K562 (cell line): ENCODE results near the gene DYNC2H1. TPM values are rescaled to one million over a fixed set of nuclear protein-coding genes. Genes with fewer than 3 reads are reported as not detected.

Experiments used
- ATAC-seq: fragments of 200-7000 bp; cut with Tn5 transposase; 3 replicates; pipeline ENCODE4 v1.9.1; 2020; ENCODE audit warnings: moderate library complexity
- BruUV-seq: library from RNA; stranded (reverse); fragments of 400-500 nt; replicated peaks from 2 replicates; lab custom pipeline; 2021; lab: Mats Ljungman, UMichigan
- CTCF ChIA-PET: fragments of 300-600 bp; formaldehyde crosslinking; extraction: SDS; loops from one replicate; lab custom pipeline; 2021; ENCODE audit warnings: low intra/inter-chr PET ratio; lab: Yijun Ruan, JAX
- POLR2A ChIA-PET: fragments of 300-600, 350-650 bp; sonication (Branson Sonifier 250); formaldehyde crosslinking; extraction: SDS; loops from one replicate; lab custom pipeline; 2021; ENCODE audit warnings: antibody characterized with exemption, inconsistent platforms; lab: Yijun Ruan, JAX
- DNase-seq, 4 experiments: peaks; one replicate each; pipeline versions ENCODE4 v3.0.0 to v3.0.0-alpha.2; 2011 to 2018; ENCODE audit warnings: low spot score in 3 of 4, mixed read lengths in 3 of 4; ENCODE audit errors: extremely low read depth in 1 of 4
- FAIRE-seq: peaks from 2 replicates; lab custom pipeline; 2011; peaks lifted over from hg19 to GRCh38; lab: Jason Lieb, UNC
- H2AFZ ChIP-seq: 2 replicates; pipeline ENCODE4 v1.6.0; 2011; ENCODE audit warnings: low read depth, low read length, control low read depth, inconsistent platforms
- H3K27ac ChIP-seq: fragments of 200-600 bp; 3 replicates; pipeline ENCODE4 v1.8.0; 2011; ENCODE audit warnings: low read depth, mild to moderate bottlenecking, control low read depth, inconsistent platforms, low read length, moderate library complexity, mixed read lengths; ENCODE audit errors: extremely low read depth
- H3K27me3 ChIP-seq, 2 experiments: fragments of 300-600 bp in 1 of 2; 2 replicates in 1 of 2; 3 replicates in 1 of 2; pipeline versions ENCODE4 v1.6.0 to v1.8.0; 2011; ENCODE audit warnings: inconsistent platforms in 2 of 2, low read length in 2 of 2, mild to moderate bottlenecking in 1 of 2, mixed read lengths in 1 of 2, moderate library complexity in 1 of 2; ENCODE audit not compliant: control insufficient read depth in 2 of 2, insufficient read depth in 2 of 2
- H3K36me3 ChIP-seq: fragments of 300-600 bp; 3 replicates; pipeline ENCODE4 v1.8.0; 2011; ENCODE audit warnings: mild to moderate bottlenecking, low read length, inconsistent platforms; ENCODE audit not compliant: control insufficient read depth, insufficient read depth
- H3K4me1 ChIP-seq, 2 experiments: fragments of 200-600 bp in 1 of 2; replicated peaks in 1 of 2; 2 replicates in 1 of 2; 3 replicates in 1 of 2; pipeline versions ENCODE4 v1.5.1 to v1.8.0; 2011; ENCODE audit warnings: inconsistent platforms in 2 of 2, low read length in 2 of 2, mild to moderate bottlenecking in 1 of 2, mixed read lengths in 1 of 2, moderate library complexity in 1 of 2; ENCODE audit not compliant: control insufficient read depth in 2 of 2, insufficient read depth in 2 of 2
- H3K4me2 ChIP-seq: 2 replicates; pipeline ENCODE4 v1.6.1; 2011; ENCODE audit warnings: low read length, control low read depth, inconsistent platforms, mixed read lengths; ENCODE audit not compliant: insufficient read depth
- H3K4me3 ChIP-seq: fragments of 200-600 bp; sonication (generic), shearing (Covaris generic); 2 replicates; pipeline ENCODE4 v1.5.1; 2016; ENCODE audit warnings: control low read depth, inconsistent platforms
- H3K79me2 ChIP-seq: fragments of 200-600 bp; 3 replicates; pipeline ENCODE4 v1.8.0; 2011; ENCODE audit warnings: low read length, inconsistent platforms; ENCODE audit not compliant: control insufficient read depth, insufficient read depth
- H3K9ac ChIP-seq, 2 experiments: 2 replicates each; pipeline versions ENCODE4 v1.6.0 to v1.6.1; 2011; ENCODE audit warnings: low read depth in 2 of 2, low read length in 2 of 2, control low read depth in 1 of 2, inconsistent platforms in 1 of 2, mild to moderate bottlenecking in 1 of 2, mixed read lengths in 1 of 2; ENCODE audit not compliant: insufficient read depth in 1 of 2
- H3K9me1 ChIP-seq: one replicate; pipeline ENCODE4 v1.6.0; 2011; ENCODE audit warnings: inconsistent platforms, mild to moderate bottlenecking, low read length, moderate library complexity; ENCODE audit not compliant: control insufficient read depth, insufficient read depth
- H3K9me3 ChIP-seq: replicated peaks from 2 replicates; pipeline ENCODE4 v1.5.1; 2011; ENCODE audit warnings: low read depth, low read length, inconsistent platforms; ENCODE audit not compliant: control insufficient read depth, insufficient read depth
- H4K20me1 ChIP-seq: replicated peaks from 2 replicates; pipeline ENCODE4 v1.6.1; 2011; ENCODE audit warnings: low read length, inconsistent platforms, mixed read lengths; ENCODE audit not compliant: control insufficient read depth, insufficient read depth
- HMBOX1 ChIP-seq: sonication (generic); IDR thresholded peaks from 2 replicates; pipeline ENCODE4 v1.6.1; 2016
- NR2F6 ChIP-seq: fragments of 450-650 bp; formaldehyde crosslinking; IDR thresholded peaks from 2 replicates; pipeline ENCODE4 v1.4.0; 2020; ENCODE audit warnings: mild to moderate bottlenecking
- SIN3B ChIP-seq: fragments of 450-650 bp; IDR thresholded peaks from 2 replicates; pipeline ENCODE4 v1.6.1; 2017; ENCODE audit warnings: low read depth, mild to moderate bottlenecking, moderate library complexity
- TAF9B ChIP-seq: fragments of 450-650 bp; IDR thresholded peaks from 2 replicates; pipeline ENCODE4 v1.6.1; 2018; ENCODE audit warnings: mild to moderate bottlenecking; ENCODE audit not compliant: partially characterized antibody
- ZNF764 ChIP-seq: fragments of 250-450 bp; sonication (Bioruptor Pico); IDR thresholded peaks from 2 replicates; pipeline ENCODE4 v1.4.0; 2020; ENCODE audit warnings: low read depth, mild to moderate bottlenecking, moderate library complexity
- WGBS: fragments of 100-300 bp; shearing (Covaris generic); methylation state at CpG from one replicate; pipeline ENCODE4 v1.1.6; 2016; ENCODE audit warnings: low coverage, mixed read lengths; ENCODE audit not compliant: insufficient coverage; ENCODE audit errors: missing lambda C conversion rate; 5-methylcytosine and 5-hydroxymethylcytosine counted together
- in situ Hi-C: fragments of 300-500 bp; cut with MboI; formaldehyde crosslinking; loops from 4 replicates; pipeline ENCODE4 v1.15.0; 2018; ENCODE audit warnings: inconsistent platforms, mixed read lengths
- intact Hi-C: fragments of 100-400 bp; cut with micrococcal nuclease; formaldehyde crosslinking; loops from 2 replicates; pipeline ENCODE4 v1.14.2; 2022
- polyA plus RNA-seq, 8 experiments: library from polyadenylated mRNA; depleted of rRNA in 4 of 8; stranded (reverse) in 5 of 8; unstranded in 3 of 8; fragments of >200 nt; fragmentation: Nextera tagmentation in 2 of 8; fragmentation: Illumina TruSeq in 1 of 8; extraction: Ambion mirVana in 2 of 8; extraction: Trizol in 1 of 8; gene quantifications; 2 replicates each; pipeline versions ENCODE4 v1.2.1 to v1.2.3, GENCODE V29; 2011 to 2014; ENCODE audit warnings: inconsistent platforms in 1 of 8, missing spikeins in 1 of 8
- total RNA-seq, 7 experiments: library from RNA; depleted of rRNA in 6 of 7; stranded (reverse); fragments of >200 nt in 6 of 7; fragmentation: Illumina TruSeq in 2 of 7; extraction: Trizol in 2 of 7; gene quantifications; 2 replicates each; pipeline versions ENCODE4 v1.2.1 to v1.2.3, GENCODE V29; 2011 to 2021; ENCODE audit warnings: low replicate concordance in 1 of 7
- TF ChIP-seq, protein P1 (sequence below): sonication (generic); formaldehyde crosslinking; IDR thresholded peaks from 2 replicates; pipeline ENCODE4 v1.8.1; 2023; ENCODE audit warnings: mild to moderate bottlenecking, missing genetic modification reagents
- TF ChIP-seq, protein P2 (sequence below): fragments of 250-450 bp; sonication (Bioruptor Pico); IDR thresholded peaks from 2 replicates; pipeline ENCODE4 v1.4.0; 2020; ENCODE audit warnings: mild to moderate bottlenecking, moderate library complexity
- TF ChIP-seq, protein P3 (sequence below): sonication (generic); formaldehyde crosslinking; IDR thresholded peaks from 2 replicates; pipeline ENCODE4 v1.8.1; 2023; ENCODE audit warnings: mild to moderate bottlenecking, missing genetic modification reagents

Gene DYNC2H1
- total and polyA plus RNA-seq, 9 of the 15 experiments (the other 6 are each of a cell fraction or from before 2014, with no cell fraction given) = 0.08 to 0.64 (median 0.20) TPM

- ChIA-PET POLR2A (no interaction called here), CTCF (no interaction called here)
- H3K27ac ChIP-seq = no peak overlapping the region
- no peak overlapping the region for H2AFZ ChIP-seq
- no peaks in the 10 kb centered on the region for H3K79me2 ChIP-seq
- intact Hi-C loops = no loop called here
- in situ Hi-C loops = no loop called here
- H3K9me3 ChIP-seq = no peaks in the 10 kb centered on the region
- no TSS peak for BruUV-seq
- ATAC-seq = no peak
- no peaks in the 10 kb centered on the region for H3K9me1 ChIP-seq
- no peak for DNase-seq
- WGBS = 0% methylated on average over 1 of the region's 1 CpG
- no peaks in the 10 kb centered on the region for H3K4me1 ChIP-seq
- no peak for FAIRE-seq
- H4K20me1 ChIP-seq = no peaks in the 10 kb centered on the region
- no peak overlapping the region for H3K4me3 ChIP-seq
- H3K9ac ChIP-seq = no peak overlapping the region
- no peak overlapping the region for H3K4me2 ChIP-seq
- no peaks in the 10 kb centered on the region for H3K27me3 ChIP-seq
- no peak for TF ChIP-seq TAF9B
- TF ChIP-seq, protein P1, sequence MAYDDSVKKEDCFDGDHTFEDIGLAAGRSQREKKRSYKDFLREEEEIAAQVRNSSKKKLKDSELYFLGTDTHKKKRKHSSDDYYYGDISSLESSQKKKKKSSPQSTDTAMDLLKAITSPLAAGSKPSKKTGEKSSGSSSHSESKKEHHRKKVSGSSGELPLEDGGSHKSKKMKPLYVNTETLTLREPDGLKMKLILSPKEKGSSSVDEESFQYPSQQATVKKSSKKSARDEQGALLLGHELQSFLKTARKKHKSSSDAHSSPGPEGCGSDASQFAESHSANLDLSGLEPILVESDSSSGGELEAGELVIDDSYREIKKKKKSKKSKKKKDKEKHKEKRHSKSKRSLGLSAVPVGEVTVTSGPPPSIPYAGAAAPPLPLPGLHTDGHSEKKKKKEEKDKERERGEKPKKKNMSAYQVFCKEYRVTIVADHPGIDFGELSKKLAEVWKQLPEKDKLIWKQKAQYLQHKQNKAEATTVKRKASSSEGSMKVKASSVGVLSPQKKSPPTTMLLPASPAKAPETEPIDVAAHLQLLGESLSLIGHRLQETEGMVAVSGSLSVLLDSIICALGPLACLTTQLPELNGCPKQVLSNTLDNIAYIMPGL (CRISPR knock-in tag) = no peak
- H3K36me3 ChIP-seq = no peaks in the 10 kb centered on the region
Measured at GRCh38 chr11:103515283-103515682, 406.1 kb downstream of the DYNC2H1 start.

- Histone ChIP-seq H3K9me1 (no peaks in the 10 kb centered on the region), H3K4me1 (no peaks in the 10 kb centered on the region), H3K36me3 (no peaks in the 10 kb centered on the region), H3K79me2 (no peaks in the 10 kb centered on the region), H3K27me3 (no peaks in the 10 kb centered on the region), H3K9ac (no peak overlapping the region), H3K27ac (no peak overlapping the region), H2AFZ (no peak overlapping the region), H3K4me2 (no peak overlapping the region), H3K9me3 (no peaks in the 10 kb centered on the region), H3K4me3 (no peak overlapping the region), H4K20me1 (no peaks in the 10 kb centered on the region)
- DNase-seq (no peak), ATAC-seq (no peak), FAIRE-seq (no peak)
- 0% methylated on average over 3 of the region's 3 CpGs for WGBS
- no TSS peak for BruUV-seq
- in situ Hi-C loops = no loop called here
- ChIA-PET POLR2A (no interaction called here), CTCF (no interaction called here)
- intact Hi-C loops = no loop called here
- no peak for TF ChIP-seq SIN3B
- TF ChIP-seq ZNF764 (CRISPR knock-in tag) = no peak
- TF ChIP-seq, protein P2, sequence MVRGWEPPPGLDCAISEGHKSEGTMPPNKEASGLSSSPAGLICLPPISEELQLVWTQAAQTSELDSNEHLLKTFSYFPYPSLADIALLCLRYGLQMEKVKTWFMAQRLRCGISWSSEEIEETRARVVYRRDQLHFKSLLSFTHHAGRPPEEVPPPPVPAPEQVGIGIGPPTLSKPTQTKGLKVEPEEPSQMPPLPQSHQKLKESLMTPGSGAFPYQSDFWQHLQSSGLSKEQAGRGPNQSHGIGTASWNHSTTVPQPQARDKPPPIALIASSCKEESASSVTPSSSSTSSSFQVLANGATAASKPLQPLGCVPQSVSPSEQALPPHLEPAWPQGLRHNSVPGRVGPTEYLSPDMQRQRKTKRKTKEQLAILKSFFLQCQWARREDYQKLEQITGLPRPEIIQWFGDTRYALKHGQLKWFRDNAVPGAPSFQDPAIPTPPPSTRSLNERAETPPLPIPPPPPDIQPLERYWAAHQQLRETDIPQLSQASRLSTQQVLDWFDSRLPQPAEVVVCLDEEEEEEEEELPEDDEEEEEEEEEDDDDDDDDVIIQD = no peak
- TF ChIP-seq NR2F6 = no peak
- TF ChIP-seq HMBOX1 = no peak
- TF ChIP-seq, protein P3, sequence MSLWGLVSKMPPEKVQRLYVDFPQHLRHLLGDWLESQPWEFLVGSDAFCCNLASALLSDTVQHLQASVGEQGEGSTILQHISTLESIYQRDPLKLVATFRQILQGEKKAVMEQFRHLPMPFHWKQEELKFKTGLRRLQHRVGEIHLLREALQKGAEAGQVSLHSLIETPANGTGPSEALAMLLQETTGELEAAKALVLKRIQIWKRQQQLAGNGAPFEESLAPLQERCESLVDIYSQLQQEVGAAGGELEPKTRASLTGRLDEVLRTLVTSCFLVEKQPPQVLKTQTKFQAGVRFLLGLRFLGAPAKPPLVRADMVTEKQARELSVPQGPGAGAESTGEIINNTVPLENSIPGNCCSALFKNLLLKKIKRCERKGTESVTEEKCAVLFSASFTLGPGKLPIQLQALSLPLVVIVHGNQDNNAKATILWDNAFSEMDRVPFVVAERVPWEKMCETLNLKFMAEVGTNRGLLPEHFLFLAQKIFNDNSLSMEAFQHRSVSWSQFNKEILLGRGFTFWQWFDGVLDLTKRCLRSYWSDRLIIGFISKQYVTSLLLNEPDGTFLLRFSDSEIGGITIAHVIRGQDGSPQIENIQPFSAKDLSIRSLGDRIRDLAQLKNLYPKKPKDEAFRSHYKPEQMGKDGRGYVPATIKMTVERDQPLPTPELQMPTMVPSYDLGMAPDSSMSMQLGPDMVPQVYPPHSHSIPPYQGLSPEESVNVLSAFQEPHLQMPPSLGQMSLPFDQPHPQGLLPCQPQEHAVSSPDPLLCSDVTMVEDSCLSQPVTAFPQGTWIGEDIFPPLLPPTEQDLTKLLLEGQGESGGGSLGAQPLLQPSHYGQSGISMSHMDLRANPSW (CRISPR knock-in tag) = no peak
Measured at GRCh38 chr11:103520792-103521191, 411.6 kb downstream of the DYNC2H1 start.
